Fibroblast of pulmonary artery (primary cell): ENCODE measurements around the gene CCK.

ENCODE experiments used
- DNase-seq: peaks from one replicate; pipeline ENCODE4 v3.0.0-alpha.2; 2010; ENCODE audit warnings: low read depth
- H3K4me3 ChIP-seq: replicated peaks from 2 replicates; pipeline ENCODE4 v1.5.1; 2011; ENCODE audit warnings: low read depth, mild to moderate bottlenecking, control low read depth, low read length, moderate library complexity
- CTCF ChIP-seq: IDR thresholded peaks from 2 replicates; pipeline ENCODE4 v1.5.1; 2011; ENCODE audit warnings: mild to moderate bottlenecking, control low read depth, low read length, inconsistent platforms; ENCODE audit errors: missing control alignments

Gene CCK

DNA sequence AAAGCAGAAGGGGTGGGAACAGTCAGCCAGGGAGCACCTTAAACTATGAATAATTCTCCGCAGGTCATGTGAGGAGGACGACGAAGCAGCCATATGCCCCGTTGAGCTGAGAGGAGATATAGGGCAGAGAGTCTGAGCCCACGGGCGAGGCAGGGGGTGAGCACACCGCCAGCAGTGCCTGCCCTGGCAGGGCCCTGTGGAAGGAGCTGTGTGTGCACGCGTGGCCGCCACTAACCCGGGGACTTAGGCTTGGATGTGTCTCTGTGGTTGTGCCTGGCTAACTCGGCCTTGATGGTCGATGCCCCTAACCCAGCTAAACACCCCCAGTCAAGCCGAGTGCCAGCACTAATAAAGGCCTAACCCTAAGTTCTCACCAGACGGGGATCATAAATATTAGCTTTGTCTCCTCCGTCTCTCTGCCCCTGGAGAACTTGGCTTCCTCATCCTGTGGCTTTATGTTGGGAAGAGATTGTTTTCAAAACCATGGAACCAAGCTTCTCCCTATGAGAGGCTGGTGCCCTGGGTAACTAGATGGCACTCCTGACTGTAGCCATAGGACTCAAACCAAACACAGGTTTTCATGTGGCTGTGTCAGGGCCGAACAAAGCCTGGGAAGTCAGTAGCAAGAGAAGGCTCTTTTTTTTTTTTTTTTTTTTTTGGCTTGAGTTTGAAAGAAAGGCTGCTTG lies 45.4 kb downstream of the CCK start:
- H3K4me3 ChIP-seq: no peak overlapping the region
- no peak for TF ChIP-seq CTCF
- DNase-seq: no peak

GRCh38 chr3:42216931-42217333 lies 49.1 kb downstream of the CCK start:
- no peak for TF ChIP-seq CTCF
- H3K4me3 ChIP-seq: no peak overlapping the region
- DNase-seq: peak; percentile 15

DNA sequence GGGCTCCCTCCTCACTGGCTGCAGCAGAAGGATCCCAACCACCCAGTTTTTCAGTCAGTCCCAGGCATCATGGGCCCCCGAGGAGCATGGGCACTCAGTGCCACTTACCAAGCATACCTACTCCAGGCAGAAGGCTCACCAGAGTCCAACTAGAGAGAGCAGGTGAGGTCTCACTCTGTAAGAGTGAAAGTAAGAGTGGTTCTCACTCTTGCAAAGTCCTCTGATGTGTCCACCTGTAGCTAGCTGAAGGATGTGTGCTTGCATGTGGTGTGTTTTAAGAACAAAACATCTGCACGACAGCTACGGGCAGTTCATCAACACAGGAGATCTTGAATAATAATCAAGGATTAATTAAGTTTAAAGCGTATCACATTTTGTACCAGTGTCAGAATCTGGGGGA lies 49.7 kb downstream of the CCK start:
- DNase-seq: no peak
- H3K4me3 ChIP-seq: no peak overlapping the region
- no peak for TF ChIP-seq CTCF

DNA sequence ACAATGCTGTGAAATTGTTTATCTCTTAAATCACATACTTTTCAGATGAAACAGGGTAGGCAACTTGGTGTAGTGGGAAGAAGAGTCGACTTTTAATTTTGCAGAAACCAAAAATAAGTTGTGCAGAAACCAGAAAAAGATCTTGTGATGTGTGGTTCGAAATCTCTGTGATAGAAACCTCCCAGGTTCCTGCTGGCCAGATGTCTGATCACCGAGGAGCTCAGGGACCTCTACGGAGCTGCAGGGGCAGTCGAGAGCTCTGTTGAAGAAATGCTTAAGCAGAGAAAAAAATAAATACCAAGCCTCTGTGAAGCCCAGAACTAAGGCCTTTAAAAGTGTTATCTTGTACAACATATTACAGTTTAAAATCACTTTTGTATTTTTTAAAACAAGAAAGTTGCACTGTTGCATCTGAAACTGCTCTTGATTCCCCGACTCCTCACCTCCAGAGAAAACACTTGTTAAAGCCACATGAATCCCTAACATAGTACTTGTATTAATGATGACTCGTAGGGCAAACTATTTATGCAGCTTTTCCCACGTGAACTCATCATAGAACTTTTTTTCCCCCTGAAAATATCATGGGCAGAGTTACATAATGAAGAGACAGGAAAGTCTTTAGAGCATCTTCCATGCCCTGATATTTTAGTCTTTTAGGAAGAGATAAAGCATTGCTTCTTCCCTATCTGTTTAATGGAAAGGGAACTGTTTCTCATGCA lies 51.3 kb downstream of the CCK start:
- no peak overlapping the region for H3K4me3 ChIP-seq
- DNase-seq: peak; percentile 10
- no peak for TF ChIP-seq CTCF

DNA sequence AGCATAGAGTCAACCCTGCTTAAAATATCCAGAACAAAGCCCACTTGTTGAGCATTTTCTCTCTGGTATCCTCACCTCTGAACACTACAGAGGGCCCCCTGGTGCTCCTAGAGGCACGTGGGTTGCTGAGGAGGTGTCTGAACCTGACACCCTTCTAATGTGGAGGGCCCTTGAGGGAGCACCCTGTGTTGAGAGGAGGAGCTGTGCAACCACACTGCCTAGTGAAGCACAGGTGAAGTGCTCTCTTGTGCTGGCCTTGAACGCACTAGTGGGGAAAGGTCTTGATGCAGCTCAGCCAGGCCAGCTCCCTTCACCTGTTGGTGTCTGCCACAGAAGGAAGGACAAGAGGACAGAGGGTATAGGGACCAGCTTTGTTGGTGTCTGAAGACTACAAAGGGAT lies 51.9 kb downstream of the CCK start:
- no peak for DNase-seq
- H3K4me3 ChIP-seq: no peak overlapping the region
- TF ChIP-seq CTCF: no peak

GRCh38 chr3:42213417-42213816 lies 52.6 kb downstream of the CCK start:
- DNase-seq: no peak
- H3K4me3 ChIP-seq: no peak overlapping the region
- TF ChIP-seq CTCF: no peak

- no peak for TF ChIP-seq CTCF
- no peak overlapping the region for H3K4me3 ChIP-seq
- DNase-seq: no peak
Observed at GRCh38 chr3:42210726-42211125, 55.3 kb downstream of the CCK start.
